HepG2 (cell line): ENCODE measurements around the gene CAPZA1.

ENCODE experiments used
- CBFB ChIP-seq: sonication (generic); formaldehyde crosslinking; IDR thresholded peaks from 2 replicates; pipeline ENCODE4 v1.4.0; 2020; ENCODE audit warnings: missing genetic modification reagents
- CTCF ChIP-seq: sonication (generic); formaldehyde crosslinking; IDR thresholded peaks from 2 replicates; pipeline ENCODE4 v1.5.0; 2020; ENCODE audit warnings: mild to moderate bottlenecking, missing genetic modification reagents, moderate library complexity
- GTF2F1 ChIP-seq: fragments of 150-350 bp; IDR thresholded peaks from 2 replicates; pipeline ENCODE4 v1.6.1; 2014; ENCODE audit warnings: low read length
- HDAC2 ChIP-seq: sonication (generic); formaldehyde crosslinking; IDR thresholded peaks from 2 replicates; pipeline ENCODE4 v1.4.0; 2020; ENCODE audit warnings: missing genetic modification reagents
- NFIC ChIP-seq: IDR thresholded peaks from 2 replicates; pipeline ENCODE4 v1.6.1; 2012; ENCODE audit warnings: mild to moderate bottlenecking, low read length, inconsistent platforms
- PAWR ChIP-seq: sonication (generic); formaldehyde crosslinking; IDR thresholded peaks from 2 replicates; pipeline ENCODE4 v1.4.0; 2020; ENCODE audit warnings: missing genetic modification reagents, mild to moderate bottlenecking, borderline replicate concordance
- POLR2A ChIP-seq, 2 experiments: IDR thresholded peaks; 2 replicates each; pipeline ENCODE4 v1.6.1; 2011; ENCODE audit warnings: low read depth in 2 of 2, low read length in 2 of 2, mild to moderate bottlenecking in 1 of 2, moderate library complexity in 1 of 2; ENCODE audit not compliant: insufficient read depth in 1 of 2
- POLR2AphosphoS5 ChIP-seq: IDR thresholded peaks from 2 replicates; pipeline ENCODE4 v1.6.1; 2012; ENCODE audit warnings: low read depth, low read length
- SMC3 ChIP-seq: IDR thresholded peaks from 2 replicates; pipeline ENCODE4 v1.6.1; 2011; ENCODE audit warnings: low read length, improper control_type of control experiment
- SRSF1 ChIP-seq: fragments of 200-400 bp; formaldehyde crosslinking; optimal IDR thresholded peaks from 2 replicates; pipeline ENCODE3; 2017; ENCODE audit warnings: mild to moderate bottlenecking, low read depth, low read length, moderate library complexity
- ZNF263 ChIP-seq: sonication (generic); formaldehyde crosslinking; IDR thresholded peaks from 2 replicates; pipeline ENCODE4 v1.4.0; 2020; ENCODE audit warnings: missing genetic modification reagents
- ZNF3 ChIP-seq: IDR thresholded peaks from 2 replicates; pipeline ENCODE4 v1.7.0; 2017; ENCODE audit warnings: inconsistent platforms

DNA sequence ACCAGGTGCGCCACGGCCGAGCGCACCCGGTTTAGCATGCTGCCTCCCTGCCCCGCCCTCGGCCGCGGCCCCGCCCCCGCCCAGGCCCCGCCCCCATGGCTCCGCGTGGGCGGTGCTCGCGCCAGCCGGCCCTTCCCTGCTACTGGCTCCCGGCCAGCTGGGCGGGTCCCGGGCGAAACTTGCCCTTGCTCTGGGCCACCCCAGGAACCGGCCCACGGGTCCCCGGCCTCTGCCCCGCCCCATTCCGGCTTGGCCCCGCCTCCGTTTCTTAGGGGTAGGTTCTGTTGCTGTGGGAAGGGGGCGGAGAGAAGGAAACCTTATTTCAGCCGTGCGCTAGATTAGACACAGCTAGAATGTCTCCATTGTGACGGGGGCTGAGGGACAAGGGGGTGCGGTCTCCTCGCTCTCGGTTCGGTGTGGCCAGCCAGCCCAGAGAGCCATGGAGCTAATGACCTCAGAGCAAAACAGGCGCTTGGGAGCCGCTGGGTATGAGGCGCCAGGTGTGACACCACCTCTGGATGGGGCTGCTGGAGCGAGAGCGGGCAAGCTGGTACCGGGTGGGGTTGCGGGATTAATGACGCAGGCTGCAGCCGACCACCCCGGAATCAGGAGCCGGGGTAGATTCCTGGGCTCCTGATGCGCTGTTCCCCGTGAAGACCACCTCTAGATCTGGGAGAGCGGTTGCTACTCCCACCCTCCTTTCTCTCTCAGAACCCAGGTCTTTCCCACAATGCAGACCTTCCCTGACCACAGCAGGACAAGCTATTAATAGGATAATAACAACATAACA, 95.8 kb downstream of the CAPZA1 start, which contains the start of gene PPM1J:
- TF ChIP-seq POLR2AphosphoS5, result no peak
- no peak for TF ChIP-seq SRSF1
- no peak for TF ChIP-seq SMC3
- no peak for TF ChIP-seq CBFB
- no peak for TF ChIP-seq GTF2F1
- no peak for TF ChIP-seq ZNF263 (CRISPR knock-in tag)
- TF ChIP-seq HDAC2 (CRISPR knock-in tag), result no peak
- TF ChIP-seq NFIC, result no peak
- no peak for TF ChIP-seq ZNF3
- no peak for TF ChIP-seq CTCF (CRISPR knock-in tag)
- no peak for TF ChIP-seq PAWR (CRISPR knock-in tag)
- no peak for TF ChIP-seq POLR2A (IDR thresholded peaks at IDR 0.05; ENCODE audit: insufficient read depth in 1 of 2, low read depth in 2 of 2, low read length in 2 of 2)
